ENCODE measurements around the gene DECR2. TPM values are rescaled to one million over a fixed set of nuclear protein-coding genes. Genes with fewer than 3 reads are reported as not detected.

The DECR2 gene
- total RNA-seq, 1 donor from 2014 or later = 7.7 TPM

DNA sequence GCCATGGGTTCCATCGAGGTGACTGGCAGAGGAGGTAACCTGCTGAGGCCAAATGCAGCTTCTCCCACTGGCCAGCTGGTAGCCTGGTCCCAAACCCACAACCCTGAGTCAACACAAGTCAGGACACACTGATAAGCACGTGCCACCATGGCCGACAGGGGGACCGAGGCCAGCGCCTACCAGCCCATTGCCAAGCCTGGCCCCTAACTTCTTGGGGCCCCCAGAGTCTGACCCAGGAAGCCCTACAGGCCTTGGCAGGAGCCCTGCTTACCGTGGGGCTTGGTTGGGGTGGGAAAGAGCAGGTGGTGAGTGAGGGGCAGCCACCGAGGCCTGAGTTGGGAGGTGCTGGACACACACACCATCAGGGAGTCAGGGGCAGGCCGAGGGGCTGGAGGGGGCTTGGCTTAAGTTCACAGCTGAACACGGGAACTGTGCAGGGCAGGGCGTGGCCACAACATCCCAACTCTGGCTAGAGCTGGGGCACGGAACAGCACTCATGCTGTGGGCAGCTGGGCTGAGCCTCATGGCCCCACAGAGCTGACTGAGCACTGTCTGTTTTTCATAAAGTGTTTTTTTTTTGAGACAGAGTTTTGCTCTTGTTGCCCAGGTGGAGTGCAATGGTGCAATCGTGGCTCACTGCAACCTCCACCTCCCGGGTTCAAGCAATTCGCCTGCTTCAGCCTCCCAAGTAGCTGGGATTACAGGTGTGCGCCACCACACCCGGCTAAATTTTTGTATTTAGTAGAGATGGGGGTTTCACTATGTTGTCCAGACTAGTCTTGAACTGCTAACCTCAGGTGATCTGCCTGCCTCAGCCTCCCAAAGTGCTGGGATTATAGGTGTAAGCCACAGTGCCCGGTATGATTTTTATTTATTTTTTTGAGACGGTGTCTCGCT lies 36.8 kb upstream of the DECR2 start:
- no peak for FAIRE-seq
- DNase-seq (ENCODE audit: low spot score in 2 of 2) = no peak

DNA sequence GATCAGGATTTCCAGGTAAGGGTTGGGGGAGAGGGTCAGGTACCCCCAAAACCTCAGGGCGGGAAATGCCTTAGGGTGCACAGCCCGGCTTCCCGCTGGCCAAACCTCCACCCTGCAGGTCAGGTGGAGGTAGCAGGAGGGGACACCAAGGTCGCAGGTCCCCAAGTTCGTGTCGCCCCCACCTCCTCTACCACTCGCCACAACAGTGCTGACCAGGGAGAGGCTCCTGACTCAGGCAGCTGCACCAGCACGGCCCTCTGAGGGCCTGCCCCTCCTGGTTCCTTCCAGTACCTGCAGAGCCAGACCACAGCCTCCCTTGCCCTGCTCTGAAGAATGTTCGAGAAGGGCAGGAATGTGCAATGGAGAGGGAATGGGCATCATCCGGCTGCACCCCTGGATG lies 35.2 kb upstream of the DECR2 start:
- DNase-seq (ENCODE audit: low spot score in 2 of 2) (no peak), FAIRE-seq (no peak)

DNA sequence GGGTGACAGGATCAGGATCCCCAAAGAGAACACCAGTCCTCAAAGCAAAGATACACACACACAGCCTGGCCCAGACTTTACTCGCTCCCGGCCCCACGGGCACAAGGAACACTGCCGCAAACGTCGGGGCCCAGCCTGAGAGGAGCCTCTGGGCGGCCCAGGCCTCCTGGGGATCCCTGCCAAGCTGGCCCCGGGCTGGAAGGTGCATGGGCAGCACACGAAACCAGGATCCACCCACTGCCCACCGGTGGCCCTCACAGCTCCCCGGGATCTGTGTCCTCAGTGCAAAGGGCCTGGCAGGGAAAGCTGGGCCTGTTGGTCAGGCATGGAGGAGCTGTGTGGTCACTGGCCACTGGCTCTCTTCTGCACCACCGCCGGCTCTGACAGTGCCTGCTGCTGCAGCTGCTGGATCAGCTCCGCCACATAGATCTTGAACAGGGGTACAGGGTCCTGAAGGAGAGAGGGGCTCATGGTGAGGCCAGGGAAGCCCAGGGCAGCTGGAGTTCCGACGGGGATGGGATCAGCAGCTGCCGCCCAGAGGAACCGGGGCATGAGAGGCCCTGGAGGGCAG lies 34.3 kb upstream of the DECR2 start:
- no peak for FAIRE-seq
- no peak for DNase-seq (ENCODE audit: low spot score in 2 of 2)

DNA sequence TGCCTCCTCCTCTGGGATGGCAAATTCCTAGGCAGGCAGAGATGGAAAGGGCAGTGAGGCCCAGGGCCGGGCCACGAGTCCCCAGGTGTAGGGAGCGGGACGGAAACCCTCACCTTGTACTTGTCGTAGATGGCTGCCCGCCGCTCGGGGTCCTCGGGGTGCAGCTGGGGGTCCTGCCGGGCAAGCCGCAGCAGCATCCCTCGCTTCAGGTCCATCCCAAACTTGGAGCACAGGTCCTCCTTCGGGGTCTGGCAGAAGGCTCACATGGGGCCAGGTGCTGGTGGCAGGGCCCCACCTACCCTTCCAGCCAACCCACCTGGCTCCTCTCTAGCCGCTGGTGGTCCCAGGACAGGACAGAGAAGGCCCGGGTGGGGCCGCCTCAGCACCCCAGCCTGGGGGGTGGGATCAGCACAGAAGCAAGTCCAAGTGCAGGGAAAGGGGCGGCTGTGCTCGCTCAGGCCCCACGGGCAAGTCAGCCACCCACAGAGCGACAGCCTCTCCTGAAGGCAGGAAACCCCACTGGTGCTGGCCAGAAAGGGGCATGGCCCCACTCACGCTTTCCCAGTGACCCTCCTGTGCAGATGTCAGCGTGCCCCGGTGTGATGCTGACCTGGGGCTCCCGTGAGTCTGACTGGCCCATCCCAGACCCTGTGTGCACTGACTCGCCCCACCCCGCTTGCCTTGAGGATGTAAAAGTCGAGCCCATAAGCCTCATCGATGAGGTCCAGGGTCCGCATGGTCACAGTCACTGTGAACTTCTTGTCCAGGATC lies 33.1 kb upstream of the DECR2 start:
- DNase-seq (ENCODE audit: low spot score in 2 of 2) (no peak), FAIRE-seq (no peak)

DNA sequence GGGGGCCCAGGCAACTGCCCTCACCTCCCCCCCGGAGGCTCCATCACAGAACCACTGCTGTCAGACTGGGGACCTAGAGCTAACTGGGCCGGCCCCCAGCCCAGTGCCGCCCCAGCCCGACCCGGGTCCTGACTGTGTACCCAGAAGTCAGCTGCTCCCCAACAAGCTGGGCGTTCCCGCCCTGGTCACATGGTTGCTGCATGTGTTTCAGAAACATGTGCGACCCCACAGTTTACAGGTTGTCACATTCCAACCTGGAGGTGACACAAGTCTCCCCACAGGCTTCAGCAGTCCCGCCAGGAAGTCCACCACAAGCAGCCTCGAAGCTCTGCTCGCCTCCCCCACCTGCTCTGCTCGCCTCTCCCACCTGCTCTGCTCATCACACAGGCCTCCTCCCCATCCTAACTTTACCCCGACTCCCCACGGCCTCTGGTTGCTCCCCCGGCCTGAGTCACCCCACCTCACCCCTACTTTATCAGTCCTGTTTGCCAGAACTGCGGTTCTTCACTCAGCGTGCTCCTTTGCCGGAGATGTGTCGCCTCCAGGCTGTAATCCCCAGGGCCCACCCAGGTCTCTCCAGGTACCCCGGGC lies 32.3 kb upstream of the DECR2 start:
- no peak for DNase-seq (ENCODE audit: low spot score in 2 of 2)
- FAIRE-seq = no peak

DNA sequence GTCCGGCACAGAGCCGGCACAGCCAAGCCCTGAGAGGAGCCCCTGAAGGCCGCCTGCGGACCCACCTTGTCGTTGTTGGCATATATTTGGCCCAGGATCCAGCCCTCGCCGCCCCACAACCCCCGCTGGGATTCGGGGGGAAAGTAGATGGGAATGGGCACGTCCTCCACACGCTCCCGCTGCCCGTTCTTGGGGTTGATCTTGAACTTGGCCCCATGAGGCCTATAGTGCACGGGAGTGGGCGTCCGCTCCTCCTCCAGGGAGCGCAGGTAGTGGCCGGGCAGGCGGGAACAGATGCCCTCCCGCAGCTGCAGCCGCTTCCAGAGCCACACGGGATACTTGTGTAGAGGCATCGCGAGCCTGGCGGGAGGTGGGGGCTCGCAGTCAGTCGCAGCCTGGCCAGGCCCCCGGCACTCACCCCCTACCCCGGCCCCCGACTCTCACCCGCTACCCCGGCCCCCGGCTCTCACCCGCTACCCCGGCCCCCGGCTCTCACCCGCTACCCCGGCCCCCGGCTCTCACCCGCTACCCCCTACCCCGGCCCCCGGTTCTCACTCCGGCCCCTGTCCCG lies 31.7 kb upstream of the DECR2 start:
- DNase-seq (ENCODE audit: low spot score in 2 of 2) (peak in 1 of 2 donors; percentile 56), FAIRE-seq (no peak)

DNA sequence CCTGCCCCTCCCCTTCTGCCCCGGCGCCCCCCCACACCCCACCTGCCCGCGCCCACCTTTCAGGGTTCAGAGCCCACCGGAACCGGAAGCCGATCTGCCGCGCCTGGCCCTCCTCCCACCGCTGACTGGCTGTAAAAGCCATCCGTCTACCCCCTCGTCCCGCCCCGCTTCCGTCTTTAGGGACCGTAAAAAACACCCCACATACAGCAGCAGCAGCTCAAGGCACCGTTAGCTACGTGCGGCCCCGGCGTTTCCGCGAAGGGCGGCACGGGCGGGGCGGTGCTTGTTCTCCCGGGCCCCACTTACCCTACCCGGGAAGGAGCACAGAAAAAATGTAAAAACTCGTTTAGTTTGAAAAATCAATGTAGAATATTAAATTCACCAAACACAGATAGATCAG lies 31.2 kb upstream of the DECR2 start, which contains the start of gene MRPL28:
Gene MRPL28 (minus strand): TSS at position 96 of the 400 bp plus-strand sequence. CDS start 320 bp downstream, outside the sequence.
- FAIRE-seq = peak; percentile 82
- peak; percentile 98 to 99 for DNase-seq (ENCODE audit: low spot score in 2 of 2)

DNA sequence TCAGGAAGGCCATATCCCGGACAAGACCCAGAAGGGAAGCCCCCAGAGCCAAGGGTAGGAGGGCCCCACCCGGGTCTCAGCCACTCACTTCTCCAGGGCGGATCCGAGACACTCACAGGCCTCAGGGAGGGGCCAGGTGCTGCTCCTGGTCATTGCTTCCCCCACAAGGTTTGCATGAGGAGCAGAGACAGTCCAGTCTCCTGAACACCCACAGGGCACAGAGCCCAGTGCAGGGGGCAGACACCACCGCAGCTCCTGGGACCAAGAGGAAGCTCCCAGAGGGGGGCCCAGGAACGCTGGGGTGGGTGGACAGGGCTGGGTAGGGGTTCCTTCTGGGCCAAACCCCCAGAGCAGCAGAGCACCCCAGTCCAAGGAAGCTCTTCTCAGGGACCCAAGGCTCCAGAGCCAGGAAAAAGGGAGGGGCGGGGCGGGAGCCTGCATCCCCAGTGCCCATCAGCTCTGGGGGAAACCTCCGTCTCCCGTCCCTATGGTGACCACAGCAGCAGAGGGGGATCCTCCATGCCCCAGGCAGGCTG lies 30.6 kb upstream of the DECR2 start:
- DNase-seq (ENCODE audit: low spot score in 2 of 2) = no peak
- FAIRE-seq = no peak

DNA sequence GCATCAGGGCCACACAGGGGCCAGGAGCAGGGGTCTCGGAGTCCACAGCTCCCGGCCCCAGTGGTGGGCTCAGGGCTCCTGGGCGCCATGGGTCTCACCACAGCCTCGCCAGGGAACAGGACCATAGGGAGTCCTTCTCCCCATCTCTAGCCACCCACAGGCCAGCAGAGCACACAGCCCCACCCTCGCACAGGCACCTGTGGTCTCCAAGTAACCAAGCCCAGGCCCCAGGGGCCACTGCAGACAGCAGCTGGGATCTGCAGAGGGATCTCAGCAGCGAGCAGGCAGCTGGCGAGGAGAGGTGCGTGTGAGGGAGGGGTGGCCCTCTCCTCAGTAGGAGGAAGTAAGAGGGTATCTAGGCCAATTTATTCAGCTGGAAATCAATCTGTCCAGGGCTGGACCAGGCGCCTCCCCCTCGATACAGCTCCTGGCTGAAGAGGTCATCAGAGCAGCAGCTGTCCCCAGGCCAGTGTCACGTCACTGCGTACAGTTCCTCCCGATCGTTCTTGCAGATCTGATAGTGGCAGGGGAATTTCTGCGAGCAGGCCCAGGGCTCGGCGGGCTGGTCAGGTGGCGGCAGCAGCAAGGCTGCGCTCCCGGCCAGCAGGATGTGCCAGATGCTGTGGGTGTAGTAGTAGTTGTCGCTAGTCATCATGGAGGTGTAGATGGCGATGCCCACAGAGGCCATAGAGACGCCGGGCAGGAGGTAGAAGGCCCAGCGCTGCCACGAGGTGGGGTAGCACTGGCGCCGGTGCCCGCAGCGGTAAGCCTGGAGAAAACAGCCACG lies 30.0 kb upstream of the DECR2 start:
- FAIRE-seq (no peak), DNase-seq (ENCODE audit: low spot score in 2 of 2) (no peak)

DNA sequence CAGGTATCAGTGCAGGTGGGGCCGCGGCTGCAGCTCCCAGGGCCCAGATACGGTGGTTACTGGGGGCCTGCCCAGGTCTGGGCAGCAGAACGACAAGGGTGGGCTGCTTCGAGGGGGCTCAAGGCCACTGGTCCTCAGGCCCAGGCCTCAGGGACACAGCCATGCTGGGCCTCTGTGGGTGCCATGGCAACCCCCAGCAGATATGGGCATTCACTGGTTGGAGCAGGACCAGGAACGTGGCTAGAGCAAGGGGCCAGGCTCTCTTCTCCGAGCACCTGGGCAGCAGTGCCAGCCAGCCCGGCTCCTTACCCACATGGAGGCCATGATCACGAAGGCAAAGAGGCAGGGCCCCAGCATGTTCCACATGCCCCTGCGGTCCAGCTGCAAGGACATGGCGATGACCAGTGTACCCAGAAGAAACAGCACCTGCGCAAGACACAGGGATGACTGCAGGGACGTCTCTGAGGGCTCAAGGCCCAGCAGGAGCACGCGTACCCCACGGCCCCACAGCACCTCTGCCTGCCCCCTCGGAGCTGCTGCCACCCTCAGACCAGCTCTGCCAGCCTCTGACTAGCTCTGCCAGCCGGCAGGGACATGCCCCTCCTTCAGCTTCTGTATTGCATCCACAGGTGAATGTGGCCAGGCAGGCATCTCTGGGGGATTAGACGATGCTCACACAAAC lies 29.2 kb upstream of the DECR2 start:
- FAIRE-seq = no peak

DNA sequence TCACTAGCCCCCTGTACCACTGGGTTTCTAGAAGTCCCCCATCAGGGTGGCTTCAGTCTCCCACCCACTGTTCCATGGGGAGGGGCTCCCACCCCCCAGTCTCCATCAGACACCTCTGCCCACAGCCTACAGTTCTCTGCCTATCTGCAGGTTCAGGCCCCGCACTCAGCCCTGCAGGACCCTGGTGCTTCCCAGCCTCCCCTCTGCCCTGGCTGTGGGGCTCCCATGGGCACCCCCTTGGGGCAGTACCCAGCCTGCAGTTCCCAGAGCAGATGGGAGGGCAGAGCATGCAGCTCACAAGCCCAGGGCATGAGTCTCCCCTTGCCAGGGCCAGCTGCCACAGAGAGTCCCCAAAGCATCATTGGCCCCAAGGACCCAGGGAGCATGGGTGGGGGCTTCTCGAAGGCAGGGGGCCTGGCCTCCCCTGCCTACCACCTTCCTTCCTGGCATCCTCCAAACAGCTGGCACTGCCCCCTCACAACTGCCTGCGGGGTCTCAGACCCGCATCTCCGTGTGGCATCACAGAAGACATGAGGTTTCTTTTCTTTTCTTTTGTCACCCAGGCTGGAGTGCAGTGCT lies 28.6 kb upstream of the DECR2 start:
- FAIRE-seq (no peak), DNase-seq (ENCODE audit: low spot score in 2 of 2) (no peak)

More for the DNA sequence above, 29.2 kb upstream of the DECR2 start:
- DNase-seq (ENCODE audit: low spot score in 2 of 2) = no peak

DNA sequence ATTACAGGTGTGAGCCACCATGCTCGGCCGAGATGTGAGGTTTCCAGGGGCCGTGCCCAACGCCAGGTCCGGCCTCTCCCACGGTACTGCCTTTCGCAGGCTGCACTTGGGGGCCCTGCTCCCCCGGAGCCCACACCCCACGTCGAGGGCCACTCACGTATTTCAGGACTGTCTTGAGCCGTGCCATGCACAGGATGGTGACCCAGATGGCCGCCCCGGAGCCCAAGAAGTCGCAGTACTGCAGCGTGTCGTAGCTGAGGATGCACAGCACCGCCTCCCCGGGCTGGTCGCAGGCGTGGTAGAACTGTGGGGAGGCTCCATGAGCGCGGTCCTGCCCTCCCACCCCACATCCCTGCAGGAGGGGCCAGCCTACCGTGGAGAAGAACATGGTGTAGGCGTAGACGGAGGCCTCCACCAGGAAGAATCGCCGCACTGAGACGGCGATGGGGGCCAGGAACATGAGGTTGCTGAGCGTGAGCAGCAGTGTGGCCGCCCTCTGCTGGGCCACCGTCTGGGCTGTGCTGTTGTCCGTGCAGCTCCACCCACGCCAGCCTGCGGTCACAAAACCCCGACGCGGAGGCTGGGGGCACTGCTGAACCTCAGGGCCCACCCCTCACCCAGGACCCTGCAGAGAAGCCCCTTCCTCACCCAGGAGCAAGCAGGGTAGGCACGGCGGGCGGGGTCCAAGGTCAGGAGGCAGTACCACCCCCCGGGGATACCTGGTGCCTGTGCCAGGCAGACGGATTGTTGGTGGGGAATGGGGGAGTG lies 27.7 kb upstream of the DECR2 start:
- no peak for FAIRE-seq
- no peak for DNase-seq (ENCODE audit: low spot score in 2 of 2)

DNA sequence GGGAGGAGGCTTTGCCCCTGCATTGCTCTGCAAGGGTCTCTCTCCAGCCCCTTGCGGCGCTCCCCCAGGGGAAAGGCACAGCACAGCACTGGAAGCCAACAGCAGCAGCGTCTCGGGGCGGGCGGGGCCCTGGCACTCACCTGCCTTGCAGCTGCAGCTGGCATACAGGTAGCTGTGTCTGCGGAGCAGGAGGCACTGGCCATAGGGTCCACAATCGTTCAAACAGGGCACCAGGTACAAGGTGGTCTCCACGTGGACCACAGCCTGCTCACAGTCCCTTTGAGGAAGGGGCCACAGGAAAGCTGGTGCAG lies 27.1 kb upstream of the DECR2 start:
- DNase-seq (ENCODE audit: low spot score in 2 of 2) (no peak), FAIRE-seq (no peak)

DNA sequence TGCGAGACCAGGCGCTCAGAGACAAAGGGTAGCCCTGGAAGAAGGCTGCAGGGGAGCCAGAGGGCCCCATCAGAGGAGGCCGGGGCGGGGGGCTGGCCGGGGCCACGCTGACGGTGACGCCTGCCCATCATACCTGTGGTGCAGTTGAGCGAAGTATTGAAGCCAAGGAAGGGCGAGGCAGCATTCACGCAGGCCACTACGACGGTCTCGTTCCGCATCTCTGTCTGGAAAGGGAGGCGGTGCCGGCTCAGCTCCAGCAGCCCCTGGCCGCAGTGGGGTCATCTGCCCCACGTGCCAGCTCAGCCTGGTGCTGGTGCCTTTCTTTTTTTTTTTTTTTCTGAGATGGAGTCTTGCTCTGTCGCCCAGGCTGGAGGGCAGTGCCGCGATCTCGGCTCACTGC lies 26.5 kb upstream of the DECR2 start:
- FAIRE-seq = no peak
- DNase-seq (ENCODE audit: low spot score in 2 of 2) = no peak

DNA sequence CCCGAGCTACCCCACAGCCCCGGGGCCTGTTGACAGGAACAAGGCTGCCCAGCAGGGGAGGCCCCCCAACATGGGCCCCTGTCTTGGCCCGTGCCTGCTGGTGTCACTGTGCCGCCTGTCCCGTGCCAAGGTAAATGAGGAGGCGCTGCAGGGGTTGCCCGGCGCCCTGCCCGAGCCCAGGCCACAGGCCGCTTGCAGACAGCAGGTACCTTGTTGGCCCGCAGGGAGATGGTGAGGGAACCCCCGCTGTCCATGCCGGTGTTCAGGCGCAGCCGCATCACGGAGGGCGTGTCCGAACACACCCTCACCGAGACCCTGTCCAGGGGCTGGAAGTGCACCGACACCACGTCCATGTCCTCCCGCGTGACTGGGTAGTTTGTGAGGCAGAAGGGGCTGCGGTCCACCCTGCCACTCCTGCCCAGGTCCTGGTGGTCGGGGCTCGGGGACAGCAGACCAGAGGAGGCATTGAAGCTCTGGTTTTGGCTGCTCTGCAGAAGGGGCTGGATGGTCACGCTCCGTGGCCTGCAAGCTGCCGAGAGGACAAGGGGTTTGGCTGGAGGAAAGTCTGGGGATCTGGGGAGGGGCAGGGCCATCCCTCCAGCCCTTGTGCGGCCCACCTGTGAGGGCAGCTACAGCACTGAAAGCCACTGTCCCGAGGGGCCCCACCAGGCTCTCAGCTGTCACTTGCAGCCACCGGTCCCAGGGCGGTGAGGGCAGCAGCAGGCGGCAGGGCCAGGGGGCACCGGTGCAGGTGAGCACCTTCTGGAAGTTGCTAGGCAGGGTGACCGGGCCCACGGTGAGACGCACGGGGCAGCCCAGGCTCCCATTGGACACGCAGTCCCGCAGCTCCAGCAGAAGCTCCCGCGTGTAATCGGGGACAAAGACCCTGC lies 25.5 kb upstream of the DECR2 start:
- FAIRE-seq = no peak

DNA sequence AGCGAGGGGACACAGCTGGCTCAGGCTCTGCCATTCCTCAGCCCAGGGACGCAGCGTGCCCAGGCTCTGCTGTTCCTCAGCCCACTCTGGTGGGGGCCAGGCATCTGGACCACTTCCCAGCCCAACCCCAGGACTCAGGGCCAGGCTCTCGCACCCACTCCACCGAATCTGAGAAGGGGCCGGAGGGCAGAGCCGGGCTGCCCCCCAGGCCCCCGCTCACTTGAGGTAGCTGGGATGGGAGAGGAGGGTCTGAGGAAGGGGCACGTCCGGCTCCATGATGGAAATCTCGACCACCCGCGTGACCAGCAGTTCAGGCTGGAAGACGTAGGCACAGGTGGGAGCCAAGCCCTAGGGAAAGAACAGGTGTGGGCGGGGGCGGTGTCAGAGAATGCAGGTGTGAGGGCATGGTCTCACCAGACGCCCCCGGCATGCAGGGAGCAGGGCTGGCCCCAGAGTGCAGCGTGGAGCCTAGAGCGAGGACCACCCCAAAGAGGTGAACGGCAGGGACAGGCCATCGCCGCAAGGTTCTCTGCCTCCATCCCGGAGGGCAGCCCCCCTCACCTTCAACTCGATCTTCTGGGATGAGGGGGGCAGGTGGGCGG lies 24.8 kb upstream of the DECR2 start:
- no peak for DNase-seq (ENCODE audit: low spot score in 2 of 2)
- no peak for FAIRE-seq

More for the DNA sequence above, 25.5 kb upstream of the DECR2 start:
- no peak for DNase-seq (ENCODE audit: low spot score in 2 of 2)

Data from frontal cortex (tissue), 4 donors.